DND-41 (cell line): ENCODE results near the gene STAB2.

ENCODE experiments used
- CTCF ChIP-seq: IDR thresholded peaks from 2 replicates; pipeline ENCODE4 v1.5.1; 2012; ENCODE audit warnings: borderline replicate concordance, low read length, moderate library complexity, mild to moderate bottlenecking; ENCODE audit not compliant: poor library complexity, severe bottlenecking; ENCODE audit errors: extremely low read depth
- EZH2 ChIP-seq: IDR thresholded peaks from 3 replicates; pipeline ENCODE4 v1.6.1; 2012; ENCODE audit warnings: borderline replicate concordance, low read depth, mild to moderate bottlenecking, moderate library complexity, low read length, inconsistent platforms; ENCODE audit not compliant: severe bottlenecking

- TF ChIP-seq CTCF (no peak), EZH2 (no peak)
These were observed 182.3 kb downstream of the STAB2 start for GRCh38 chr12:103769240-103769945.
